ENCODE measurements around the gene PRR33. TPM values are rescaled to one million over a fixed set of nuclear protein-coding genes. Genes with fewer than 3 reads are reported as not detected.

Gene PRR33
- total and polyA plus RNA-seq, 4 donors, result not detected

GRCh38 chr11:1839924-1840779, 51.5 kb downstream of the PRR33 start:
- H3K9ac ChIP-seq (ENCODE audit: low read depth in 1 of 2, low read length in 2 of 2), result no peak overlapping the region
- 83% methylated on average over 26 of the region's 26 CpGs for WGBS
- H3K27me3 ChIP-seq (ENCODE audit: control insufficient read depth in 4 of 4, insufficient read depth in 4 of 4, low read length in 3 of 4), result no peaks in the 10 kb centered on the region
- peaks cover 0 to 6% (median 3%) of the 10 kb centered on the region in 4 donors for H3K4me1 ChIP-seq (ENCODE audit: control insufficient read depth in 4 of 4, insufficient read depth in 4 of 4, low read length in 3 of 4)
- no peaks in the 10 kb centered on the region for H3K36me3 ChIP-seq (ENCODE audit: control insufficient read depth in 4 of 4, insufficient read depth in 3 of 4, low read depth in 1 of 4, low read length in 3 of 4)
- peak overlapping the region; percentile 27 to 28 for H3K27ac ChIP-seq (ENCODE audit: low read depth in 1 of 2, low read length in 2 of 2)
- H3K9me3 ChIP-seq (ENCODE audit: control insufficient read depth in 4 of 4, low read length in 3 of 4), result no peaks in the 10 kb centered on the region
- no peak overlapping the region for H3K4me3 ChIP-seq (ENCODE audit: low read depth in 1 of 3, low read length in 3 of 3)
- DNase-seq (ENCODE audit: low spot score), result no peak
- no peak for TF ChIP-seq CTCF (IDR thresholded peaks at IDR 0.05; ENCODE audit: low read depth, low read length, missing input control)
- no peak for TF ChIP-seq ATF3 (IDR thresholded peaks at IDR 0.05)
- no peak for TF ChIP-seq FOXA1 (IDR thresholded peaks at IDR 0.05)
- TF ChIP-seq SP1 (IDR thresholded peaks at IDR 0.05), result no peak
- TF ChIP-seq EGR1 (IDR thresholded peaks at IDR 0.05; ENCODE audit: low read depth in 2 of 2), result no peak
- no peak for TF ChIP-seq REST (IDR thresholded peaks at IDR 0.05)
- no peak for TF ChIP-seq TAF1 (conservative IDR thresholded peaks at IDR 0.05)
- no peak for TF ChIP-seq RAD21 (IDR thresholded peaks at IDR 0.05)
- TF ChIP-seq YY1 (IDR thresholded peaks at IDR 0.05), result no peak
- TF ChIP-seq JUND (IDR thresholded peaks at IDR 0.05), result no peak
- TF ChIP-seq RXRA (IDR thresholded peaks at IDR 0.05), result no peak
- TF ChIP-seq NR2F2 (IDR thresholded peaks at IDR 0.05), result no peak
- TF ChIP-seq ZBTB33 (IDR thresholded peaks at IDR 0.05), result no peak
- no peak for TF ChIP-seq GABPA (IDR thresholded peaks at IDR 0.05 in 1 of 2, conservative IDR thresholded peaks at IDR 0.05 in 1 of 2)
- TF ChIP-seq HNF4G (IDR thresholded peaks at IDR 0.05), result no peak
- no peak for TF ChIP-seq MAX (IDR thresholded peaks at IDR 0.05)
- no peak for TF ChIP-seq HNF4A (conservative IDR thresholded peaks at IDR 0.05)
